Activated naive CD8-positive, alpha-beta T cell treated with anti-CD3 and anti-CD28 coated beads, Interleukin-2, amount 10 ng/mL, durations not matched to agents 7 days and 5 days (primary cell): Measurements from ENCODE around the gene MYO1H. TPM values are rescaled to one million over a fixed set of nuclear protein-coding genes. Genes with fewer than 3 reads are reported as not detected.

Experiments used
- ATAC-seq: fragments of 150-1000 bp; cut with Tn5 transposase; one replicate; pipeline ENCODE4 v1.10.0; 2021; ENCODE audit warnings: low read depth, moderate library complexity
- POLR2A ChIA-PET: fragments of 350-600 bp; sonication (Branson Sonifier 250); formaldehyde crosslinking; loops from one replicate; lab custom pipeline; 2021; ENCODE audit warnings: antibody characterized with exemption; lab: Charles Lee
- DNase-seq: peaks from one replicate; pipeline ENCODE4 v3.0.0; 2021
- H3K27ac Mint-ChIP-seq: one replicate; pipeline ENCODE4 v1.8.0; 2022; ENCODE audit warnings: mild to moderate bottlenecking, mixed read lengths
- H3K27me3 Mint-ChIP-seq: one replicate; pipeline ENCODE4 v1.8.0; 2022; ENCODE audit warnings: mild to moderate bottlenecking, moderate library complexity, mixed read lengths
- H3K36me3 Mint-ChIP-seq: one replicate; pipeline ENCODE4 v1.8.0; 2021; ENCODE audit warnings: mild to moderate bottlenecking, mixed read lengths
- H3K4me1 Mint-ChIP-seq: one replicate; pipeline ENCODE4 v1.8.0; 2021; ENCODE audit warnings: mixed read lengths
- H3K4me3 Mint-ChIP-seq: one replicate; pipeline ENCODE4 v1.8.0; 2022; ENCODE audit warnings: mild to moderate bottlenecking, moderate library complexity, mixed read lengths
- H3K9me3 Mint-ChIP-seq: one replicate; pipeline ENCODE4 v1.8.0; 2021; ENCODE audit warnings: mixed read lengths
- total RNA-seq, 2 experiments: library from RNA; stranded (reverse); gene quantifications; one replicate each; pipeline ENCODE4 v1.2.3, GENCODE V29; 2021

Gene MYO1H
- total RNA-seq, 2 experiments from 2014 or later, result not detected

- Mint-ChIP-seq H3K27me3 (no peaks in the 10 kb centered on the region), H3K9me3 (no peaks in the 10 kb centered on the region), H3K4me1 (no peaks in the 10 kb centered on the region), H3K36me3 (peaks cover 10% of the 10 kb centered on the region), H3K27ac (no peak overlapping the region), H3K4me3 (no peak overlapping the region)
- DNase-seq, result no peak
- no peak for ATAC-seq
- POLR2A ChIA-PET, result no interaction called here
These were observed 101.1 kb downstream of the MYO1H start for GRCh38 chr12:109448707-109449390.

- Mint-ChIP-seq H3K9me3 (no peaks in the 10 kb centered on the region), H3K27me3 (no peaks in the 10 kb centered on the region), H3K27ac (no peak overlapping the region), H3K36me3 (peaks cover 11% of the 10 kb centered on the region), H3K4me3 (no peak overlapping the region), H3K4me1 (no peaks in the 10 kb centered on the region)
- DNase-seq, result no peak
- POLR2A ChIA-PET, result no interaction called here
- ATAC-seq, result peak; percentile 36
These were observed 102.3 kb downstream of the MYO1H start for GRCh38 chr12:109449845-109450532.

- H3K27ac Mint-ChIP-seq, result peak overlapping the region; percentile 56
- DNase-seq, result no peak
- peaks cover 11% of the 10 kb centered on the region for H3K36me3 Mint-ChIP-seq
- no peak for ATAC-seq
- H3K9me3 Mint-ChIP-seq, result no peaks in the 10 kb centered on the region
- no peaks in the 10 kb centered on the region for H3K4me1 Mint-ChIP-seq
- H3K4me3 Mint-ChIP-seq, result no peak overlapping the region
- H3K27me3 Mint-ChIP-seq, result no peaks in the 10 kb centered on the region
- POLR2A ChIA-PET, result no interaction called here
These were observed 103.3 kb downstream of the MYO1H start for GRCh38 chr12:109450980-109451379.

- no peaks in the 10 kb centered on the region for H3K9me3 Mint-ChIP-seq
- no peak overlapping the region for H3K4me3 Mint-ChIP-seq
- POLR2A ChIA-PET, result no interaction called here
- no peak overlapping the region for H3K27ac Mint-ChIP-seq
- H3K4me1 Mint-ChIP-seq, result no peaks in the 10 kb centered on the region
- DNase-seq, result no peak
- H3K36me3 Mint-ChIP-seq, result peaks cover 11% of the 10 kb centered on the region
- H3K27me3 Mint-ChIP-seq, result no peaks in the 10 kb centered on the region
- no peak for ATAC-seq
These were observed 103.7 kb downstream of the MYO1H start for GRCh38 chr12:109451400-109451799.

GRCh38 chr12:109452489-109452888 is 104.8 kb downstream of the MYO1H start:
- peaks cover 13% of the 10 kb centered on the region for H3K36me3 Mint-ChIP-seq
- no peaks in the 10 kb centered on the region for H3K9me3 Mint-ChIP-seq
- H3K4me3 Mint-ChIP-seq, result no peak overlapping the region

GRCh38 chr12:109455706-109456105 is 108.0 kb downstream of the MYO1H start:
- no peak overlapping the region for H3K27ac Mint-ChIP-seq
- DNase-seq, result no peak
- no peak overlapping the region for H3K4me3 Mint-ChIP-seq
- H3K9me3 Mint-ChIP-seq, result no peaks in the 10 kb centered on the region
- POLR2A ChIA-PET, result no interaction called here
- H3K4me1 Mint-ChIP-seq, result peaks cover 4% of the 10 kb centered on the region
- peaks cover 10% of the 10 kb centered on the region for H3K36me3 Mint-ChIP-seq
- no peak for ATAC-seq
- no peaks in the 10 kb centered on the region for H3K27me3 Mint-ChIP-seq

More at GRCh38 chr12:109452489-109452888, 104.8 kb downstream of the MYO1H start:
- DNase-seq (no peak), ATAC-seq (no peak)
- Mint-ChIP-seq H3K4me1 (no peaks in the 10 kb centered on the region), H3K27me3 (no peaks in the 10 kb centered on the region), H3K27ac (no peak overlapping the region)
- POLR2A ChIA-PET, result no interaction called here

GRCh38 chr12:109458086-109458485 is 110.4 kb downstream of the MYO1H start:
- no peak for ATAC-seq
- no peak for DNase-seq
- Mint-ChIP-seq H3K27me3 (no peaks in the 10 kb centered on the region), H3K4me1 (peaks cover 23% of the 10 kb centered on the region), H3K36me3 (peaks cover 7% of the 10 kb centered on the region), H3K4me3 (no peak overlapping the region), H3K9me3 (no peaks in the 10 kb centered on the region), H3K27ac (no peak overlapping the region)
- POLR2A ChIA-PET, result no interaction called here

- no peaks in the 10 kb centered on the region for H3K27me3 Mint-ChIP-seq
- POLR2A ChIA-PET, result no interaction called here
- H3K4me1 Mint-ChIP-seq, result peaks cover 30% of the 10 kb centered on the region
- no peak for DNase-seq
- no peaks in the 10 kb centered on the region for H3K9me3 Mint-ChIP-seq
- no peak overlapping the region for H3K4me3 Mint-ChIP-seq
- H3K36me3 Mint-ChIP-seq, result peaks cover 7% of the 10 kb centered on the region
- ATAC-seq, result no peak
- no peak overlapping the region for H3K27ac Mint-ChIP-seq
These were observed 111.1 kb downstream of the MYO1H start for GRCh38 chr12:109458771-109459208.

GRCh38 chr12:109459247-109459646 is 111.5 kb downstream of the MYO1H start:
- DNase-seq, result no peak
- Mint-ChIP-seq H3K36me3 (peaks cover 7% of the 10 kb centered on the region), H3K4me1 (peaks cover 33% of the 10 kb centered on the region), H3K27me3 (no peaks in the 10 kb centered on the region), H3K27ac (peak overlapping the region; percentile 42), H3K4me3 (no peak overlapping the region), H3K9me3 (no peaks in the 10 kb centered on the region)
- POLR2A ChIA-PET, result no interaction called here
- no peak for ATAC-seq

- peak overlapping the region; percentile 85 for H3K27ac Mint-ChIP-seq
- no peaks in the 10 kb centered on the region for H3K9me3 Mint-ChIP-seq
- H3K36me3 Mint-ChIP-seq, result peaks cover 8% of the 10 kb centered on the region
- ATAC-seq (no peak), DNase-seq (no peak)
- POLR2A ChIA-PET, result no interaction called here
- H3K27me3 Mint-ChIP-seq, result no peaks in the 10 kb centered on the region
- H3K4me3 Mint-ChIP-seq, result no peak overlapping the region
- peaks cover 34% of the 10 kb centered on the region for H3K4me1 Mint-ChIP-seq
These were observed 112.8 kb downstream of the MYO1H start for GRCh38 chr12:109460538-109460937.

GRCh38 chr12:109461049-109461845 is 113.5 kb downstream of the MYO1H start:
- H3K27ac Mint-ChIP-seq, result peak overlapping the region; percentile 85
- H3K9me3 Mint-ChIP-seq, result no peaks in the 10 kb centered on the region
- peaks cover 8% of the 10 kb centered on the region for H3K36me3 Mint-ChIP-seq
- ATAC-seq (no peak), DNase-seq (no peak)
- H3K4me3 Mint-ChIP-seq, result peak overlapping the region; percentile 26
- POLR2A ChIA-PET, result no interaction called here
- no peaks in the 10 kb centered on the region for H3K27me3 Mint-ChIP-seq
- peaks cover 37% of the 10 kb centered on the region for H3K4me1 Mint-ChIP-seq

- POLR2A ChIA-PET, result interaction anchor here (2.1 kb wide), 1 partner anchor 15 kb away, joined by 12 read pairs; the partner anchor contains the start of genes KCTD10 and UBE3B
- peak overlapping the region; percentile 85 for H3K27ac Mint-ChIP-seq
- ATAC-seq, result no peak
- no peaks in the 10 kb centered on the region for H3K27me3 Mint-ChIP-seq
- H3K4me3 Mint-ChIP-seq, result peak overlapping the region; percentile 65
- DNase-seq, result no peak
- H3K36me3 Mint-ChIP-seq, result peaks cover 8% of the 10 kb centered on the region
- peaks cover 37% of the 10 kb centered on the region for H3K4me1 Mint-ChIP-seq
- H3K9me3 Mint-ChIP-seq, result no peaks in the 10 kb centered on the region
These were observed 114.4 kb downstream of the MYO1H start for GRCh38 chr12:109461846-109462756.
